Endodermal cell (in vitro differentiated cells): Measurements from ENCODE around the gene PRR5. TPM values are rescaled to one million over a fixed set of nuclear protein-coding genes. Genes with fewer than 3 reads are reported as not detected.

ENCODE experiments used
- DNase-seq: peaks from one replicate; pipeline ENCODE4 v3.0.0-alpha.2; 2017
- H3K27ac ChIP-seq: 2 replicates; pipeline ENCODE4 v1.5.1; 2013; ENCODE audit warnings: mild to moderate bottlenecking, low read depth, low read length, moderate library complexity
- H3K27me3 ChIP-seq: 2 replicates; pipeline ENCODE4 v1.6.1; 2013; ENCODE audit warnings: mild to moderate bottlenecking, low read length, moderate library complexity; ENCODE audit not compliant: insufficient read depth, control insufficient read depth, poor library complexity, severe bottlenecking
- H3K36me3 ChIP-seq: 2 replicates; pipeline ENCODE4 v1.7.0; 2013; ENCODE audit warnings: mild to moderate bottlenecking, low read length, moderate library complexity; ENCODE audit not compliant: control insufficient read depth, insufficient read depth
- H3K4me1 ChIP-seq: one replicate; pipeline ENCODE4 v1.7.0; 2013; ENCODE audit warnings: low read length; ENCODE audit not compliant: control insufficient read depth, insufficient read depth
- H3K4me3 ChIP-seq: 2 replicates; pipeline ENCODE4 v1.5.1; 2013; ENCODE audit warnings: mild to moderate bottlenecking, low read length, moderate library complexity
- H3K9ac ChIP-seq: 2 replicates; pipeline ENCODE4 v1.6.1; 2013; ENCODE audit warnings: mild to moderate bottlenecking, low read length, moderate library complexity; ENCODE audit not compliant: poor library complexity, severe bottlenecking; ENCODE audit errors: extremely low read depth
- H3K9me3 ChIP-seq: 2 replicates; pipeline ENCODE4 v1.6.1; 2013; ENCODE audit warnings: mild to moderate bottlenecking, low read length, moderate library complexity; ENCODE audit not compliant: control insufficient read depth
- H3K27ac Mint-ChIP-seq: 2 replicates; pipeline ENCODE4 v1.8.0; 2020; ENCODE audit warnings: mixed read lengths
- H3K27me3 Mint-ChIP-seq: 2 replicates; pipeline ENCODE4 v1.8.0; 2021; ENCODE audit warnings: mild to moderate bottlenecking, mixed read lengths; ENCODE audit not compliant: insufficient read depth
- H3K36me3 Mint-ChIP-seq: 2 replicates; pipeline ENCODE4 v1.8.0; 2020; ENCODE audit warnings: low read depth, mixed read lengths
- H3K4me1 Mint-ChIP-seq: 2 replicates; pipeline ENCODE4 v1.8.0; 2020; ENCODE audit warnings: mixed read lengths
- H3K4me3 Mint-ChIP-seq: 2 replicates; pipeline ENCODE4 v1.8.0; 2020; ENCODE audit warnings: mild to moderate bottlenecking, moderate library complexity, mixed read lengths
- H3K9me3 Mint-ChIP-seq: 2 replicates; pipeline ENCODE4 v1.8.0; 2020; ENCODE audit warnings: mild to moderate bottlenecking, mixed read lengths
- WGBS, 2 experiments: methylation state at CpG; one replicate each; pipeline versions ENCODE4 v1.1.5 to v1.1.7; 2013; ENCODE audit warnings: missing lambda C conversion rate in 2 of 2, mixed read lengths in 1 of 2; ENCODE audit not compliant: insufficient coverage in 1 of 2, insufficient read length in 1 of 2; 5-methylcytosine and 5-hydroxymethylcytosine counted together
- total RNA-seq, 2 donors: library from RNA; stranded (reverse); fragmentation: NEBNext Ultra II Directional in 1 of 2; extraction: Animal tissue kit (Norgen Biotek cat#: 25700) in 1 of 2; gene quantifications; 2 replicates in 1 of 2; 3 replicates in 1 of 2; pipeline ENCODE4 v1.2.1, GENCODE V29; 2021
- TF ChIP-seq, protein P1 (sequence below): fragments of 200-600 bp; sonication (generic); conservative IDR thresholded peaks from 2 replicates; pipeline ENCODE4 v1.5.0; 2021; ENCODE audit warnings: antibody characterized with exemption, mild to moderate bottlenecking

Gene PRR5
- total RNA-seq, 2 donors from 2014 or later = 32.0 to 37.2 TPM

DNA sequence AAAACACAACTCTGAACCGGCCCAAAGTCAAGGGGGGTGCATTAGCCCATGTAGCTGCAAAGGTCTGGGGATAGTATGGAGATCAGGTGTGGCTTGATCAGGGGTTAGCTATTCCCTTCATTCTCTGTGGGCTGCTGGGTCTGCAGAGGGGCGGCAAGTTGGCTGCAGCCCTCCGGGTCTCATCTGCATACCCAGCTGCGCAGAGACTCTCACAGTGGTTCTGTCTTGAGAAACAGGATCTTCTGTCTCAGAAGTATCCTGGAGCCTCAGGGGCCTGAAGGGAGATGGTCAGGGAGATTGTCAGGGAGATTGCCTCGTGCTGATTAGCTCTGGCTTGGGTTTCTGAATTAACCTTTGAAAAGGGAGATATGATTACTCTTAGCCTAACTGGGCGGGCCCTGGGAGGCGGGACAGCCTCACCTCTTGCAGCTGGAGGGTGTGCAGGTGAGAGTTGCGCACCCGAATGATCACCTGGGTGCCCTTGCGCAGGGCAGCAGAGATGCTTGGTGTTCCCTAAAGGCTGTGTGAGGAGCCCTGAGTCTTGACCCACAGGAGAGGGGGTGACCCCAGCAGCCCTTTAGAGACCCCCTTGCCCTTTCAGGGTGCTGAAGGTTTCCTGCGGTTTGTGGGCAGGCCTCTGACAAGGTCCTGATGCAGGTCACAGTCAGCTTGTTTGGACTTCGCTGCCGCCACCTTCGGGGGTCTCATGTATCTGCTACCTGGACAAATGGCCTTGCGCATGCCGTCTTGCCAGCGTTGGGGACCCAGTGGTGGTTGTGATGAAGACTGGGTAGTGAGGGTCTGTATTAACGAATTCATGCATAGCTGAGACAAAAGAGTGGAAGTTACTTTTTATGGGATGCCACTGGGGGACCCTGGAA, 57.7 kb downstream of the PRR5 start:
- Mint-ChIP-seq H3K36me3 (peaks cover 26% of the 10 kb centered on the region), H3K4me1 (peaks cover 21% of the 10 kb centered on the region), H3K27me3 (no peaks in the 10 kb centered on the region), H3K9me3 (peaks cover 7% of the 10 kb centered on the region), H3K4me3 (no peak overlapping the region), H3K27ac (no peak overlapping the region)
- H3K27me3 ChIP-seq = no peaks in the 10 kb centered on the region
- no peak overlapping the region for H3K27ac ChIP-seq
- H3K9me3 ChIP-seq = no peaks in the 10 kb centered on the region
- 92 to 97% methylated on average over 10 to 18 of the region's 18 CpGs for WGBS, 2 experiments
- TF ChIP-seq, protein P1, sequence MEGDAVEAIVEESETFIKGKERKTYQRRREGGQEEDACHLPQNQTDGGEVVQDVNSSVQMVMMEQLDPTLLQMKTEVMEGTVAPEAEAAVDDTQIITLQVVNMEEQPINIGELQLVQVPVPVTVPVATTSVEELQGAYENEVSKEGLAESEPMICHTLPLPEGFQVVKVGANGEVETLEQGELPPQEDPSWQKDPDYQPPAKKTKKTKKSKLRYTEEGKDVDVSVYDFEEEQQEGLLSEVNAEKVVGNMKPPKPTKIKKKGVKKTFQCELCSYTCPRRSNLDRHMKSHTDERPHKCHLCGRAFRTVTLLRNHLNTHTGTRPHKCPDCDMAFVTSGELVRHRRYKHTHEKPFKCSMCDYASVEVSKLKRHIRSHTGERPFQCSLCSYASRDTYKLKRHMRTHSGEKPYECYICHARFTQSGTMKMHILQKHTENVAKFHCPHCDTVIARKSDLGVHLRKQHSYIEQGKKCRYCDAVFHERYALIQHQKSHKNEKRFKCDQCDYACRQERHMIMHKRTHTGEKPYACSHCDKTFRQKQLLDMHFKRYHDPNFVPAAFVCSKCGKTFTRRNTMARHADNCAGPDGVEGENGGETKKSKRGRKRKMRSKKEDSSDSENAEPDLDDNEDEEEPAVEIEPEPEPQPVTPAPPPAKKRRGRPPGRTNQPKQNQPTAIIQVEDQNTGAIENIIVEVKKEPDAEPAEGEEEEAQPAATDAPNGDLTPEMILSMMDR = no peak
- H3K36me3 ChIP-seq = no peaks in the 10 kb centered on the region
- H3K4me3 ChIP-seq = no peak overlapping the region
- no peak for DNase-seq
- no peak overlapping the region for H3K9ac ChIP-seq
- H3K4me1 ChIP-seq = no peaks in the 10 kb centered on the region

DNA sequence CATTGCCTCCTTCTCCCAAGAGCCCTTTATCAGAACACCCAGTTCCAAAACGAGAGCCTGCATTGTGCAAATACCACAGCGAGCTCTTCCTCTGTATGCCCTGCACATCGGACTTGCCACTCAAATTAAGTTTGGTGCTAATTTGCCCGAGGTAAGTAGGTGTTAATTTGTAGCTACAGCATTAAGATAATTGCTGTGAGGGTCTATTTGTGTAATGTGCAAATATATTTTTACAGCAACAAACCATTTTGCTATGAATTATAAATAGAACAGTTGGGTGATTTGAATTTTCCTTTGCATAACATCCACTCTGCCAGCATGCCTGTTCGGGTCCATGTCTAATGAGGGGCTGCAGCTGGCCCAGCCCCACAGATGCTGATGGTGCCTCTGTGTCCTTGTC, 58.5 kb downstream of the PRR5 start:
- Mint-ChIP-seq H3K4me1 (peaks cover 15% of the 10 kb centered on the region), H3K4me3 (no peak overlapping the region), H3K27ac (no peak overlapping the region), H3K27me3 (no peaks in the 10 kb centered on the region), H3K9me3 (peaks cover 7% of the 10 kb centered on the region), H3K36me3 (peaks cover 27% of the 10 kb centered on the region)
- no peak overlapping the region for H3K9ac ChIP-seq
- no peaks in the 10 kb centered on the region for H3K27me3 ChIP-seq
- TF ChIP-seq, protein P1 = no peak
- H3K36me3 ChIP-seq = no peaks in the 10 kb centered on the region
- no peak overlapping the region for H3K4me3 ChIP-seq
- H3K9me3 ChIP-seq = no peaks in the 10 kb centered on the region
- no peak overlapping the region for H3K27ac ChIP-seq
- no peaks in the 10 kb centered on the region for H3K4me1 ChIP-seq
- no peak for DNase-seq
- WGBS, 2 experiments = 87 to 90% methylated on average over 3 to 5 of the region's 5 CpGs

GRCh38 chr22:44761025-44761424, 59.0 kb downstream of the PRR5 start:
- no peak overlapping the region for H3K4me3 Mint-ChIP-seq
- H3K9me3 Mint-ChIP-seq = peaks cover 7% of the 10 kb centered on the region
- no peaks in the 10 kb centered on the region for H3K4me1 ChIP-seq
- TF ChIP-seq, protein P1 = no peak
- no peaks in the 10 kb centered on the region for H3K9me3 ChIP-seq
- no peak overlapping the region for H3K27ac Mint-ChIP-seq
- H3K36me3 ChIP-seq = no peaks in the 10 kb centered on the region
- H3K27me3 Mint-ChIP-seq = no peaks in the 10 kb centered on the region
- 79 to 80% methylated on average over 8 of the region's 10 CpGs for WGBS, 2 experiments
- H3K4me3 ChIP-seq = no peak overlapping the region
- no peak overlapping the region for H3K9ac ChIP-seq
- DNase-seq = no peak
- H3K27ac ChIP-seq = no peak overlapping the region
- H3K36me3 Mint-ChIP-seq = peaks cover 27% of the 10 kb centered on the region
- no peaks in the 10 kb centered on the region for H3K27me3 ChIP-seq
- H3K4me1 Mint-ChIP-seq = peaks cover 9% of the 10 kb centered on the region
